ENCODE measurements around the gene PRKCE. TPM values are rescaled to one million over a fixed set of nuclear protein-coding genes. Genes with fewer than 3 reads are reported as not detected.

PRKCE gene
- total RNA-seq, 1 donor from 2014 or later = 34.1 TPM

- DNase-seq (ENCODE audit: low spot score) = no peak
Observed at GRCh38 chr2:45981384-45981930, 330.0 kb downstream of the PRKCE start.

DNA sequence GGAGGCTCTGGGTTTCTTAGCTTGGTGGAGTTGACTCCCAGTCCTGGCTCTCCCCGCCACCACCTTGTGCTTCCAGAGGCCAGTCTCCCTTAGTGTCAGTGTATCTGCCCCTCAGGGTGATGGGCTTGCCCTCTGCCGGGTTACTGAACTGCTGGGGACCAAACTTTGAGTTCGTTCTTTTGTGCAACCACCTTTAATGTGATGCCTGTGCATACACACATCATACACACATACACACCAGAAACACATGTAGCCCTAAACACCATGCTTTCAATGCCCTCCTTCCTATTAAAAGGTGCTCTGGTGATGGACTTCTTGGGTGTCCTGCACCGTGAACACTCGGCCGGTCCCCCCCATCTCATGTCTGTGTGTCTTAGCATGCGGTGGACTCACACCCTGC lies 330.6 kb downstream of the PRKCE start:
- DNase-seq (ENCODE audit: low spot score) = no peak

- DNase-seq (ENCODE audit: low spot score) = no peak
Observed at GRCh38 chr2:45983213-45983612, 331.7 kb downstream of the PRKCE start.

GRCh38 chr2:45984366-45984765 lies 332.9 kb downstream of the PRKCE start:
- DNase-seq (ENCODE audit: low spot score) = no peak

DNA sequence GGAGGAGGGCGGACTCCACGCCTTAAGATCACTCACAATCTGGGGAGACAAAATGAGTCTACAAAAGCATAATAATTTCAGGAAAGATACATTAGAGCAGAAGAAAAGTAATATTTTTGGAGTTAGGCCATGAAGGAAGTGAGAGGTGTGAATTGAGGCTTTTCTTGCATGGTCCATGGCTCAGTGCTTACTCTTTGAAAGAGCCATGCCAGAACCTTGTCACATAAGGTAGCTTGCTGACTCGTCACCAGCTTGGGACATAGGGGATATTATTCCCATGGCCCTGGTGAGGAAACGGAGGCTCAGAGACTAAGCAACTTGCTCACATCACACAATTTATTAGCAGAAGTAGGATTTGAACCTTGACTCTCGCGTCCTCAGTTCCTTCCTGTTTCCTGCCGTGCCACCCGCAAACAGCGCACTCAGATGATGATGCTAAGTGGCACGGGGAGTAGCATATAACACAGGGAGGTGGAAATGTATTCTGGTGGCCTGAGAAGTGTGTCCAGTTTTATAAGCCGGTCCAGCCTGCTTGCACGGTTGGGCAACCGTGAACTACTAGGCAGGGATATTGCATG lies 333.5 kb downstream of the PRKCE start:
- no peak for DNase-seq (ENCODE audit: low spot score)

- no peak for DNase-seq (ENCODE audit: low spot score)
Observed at GRCh38 chr2:45986509-45986908, 335.0 kb downstream of the PRKCE start.

DNA sequence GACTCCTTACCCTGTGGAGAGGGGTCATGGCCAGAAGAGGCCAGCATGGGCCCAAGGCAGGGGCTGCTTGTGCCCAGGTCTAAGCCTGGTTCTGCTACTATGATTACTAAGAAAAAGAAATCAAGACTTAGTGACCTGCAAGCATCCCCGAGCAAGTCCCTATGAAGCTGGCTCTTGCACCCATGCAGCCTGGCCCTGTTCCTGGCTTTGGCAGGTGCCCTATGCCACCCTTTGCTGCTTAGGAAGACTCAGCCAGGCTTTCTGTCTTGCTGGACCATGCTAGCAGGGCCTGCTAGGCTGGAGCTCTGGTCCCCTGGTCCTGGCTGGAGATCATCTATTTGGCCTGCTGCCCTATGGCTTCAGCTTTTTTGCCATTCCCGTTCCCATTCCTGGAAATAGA lies 336.4 kb downstream of the PRKCE start:
- DNase-seq (ENCODE audit: low spot score) = no peak

GRCh38 chr2:45988879-45989278 lies 337.4 kb downstream of the PRKCE start:
- DNase-seq (ENCODE audit: low spot score) = no peak

DNA sequence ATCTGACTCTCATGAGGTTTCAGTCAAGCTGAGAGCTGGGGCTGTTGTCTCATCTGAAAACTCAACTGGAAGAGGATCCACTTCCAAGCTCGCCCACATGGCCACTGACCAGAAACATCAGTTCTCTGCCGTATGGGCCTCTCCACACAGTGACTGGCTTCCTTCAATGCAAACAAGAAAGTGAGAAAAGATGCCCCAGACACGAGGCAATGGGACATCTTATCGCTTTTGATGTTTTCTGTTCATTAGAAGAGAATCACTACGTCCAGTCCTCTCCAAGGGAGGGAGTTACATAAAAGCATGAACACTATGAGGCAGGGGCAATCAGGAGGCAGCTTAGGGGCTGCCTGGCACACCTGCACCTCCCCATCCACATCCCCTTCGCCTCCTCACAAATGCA lies 338.7 kb downstream of the PRKCE start:
- no peak for DNase-seq (ENCODE audit: low spot score)

- DNase-seq (ENCODE audit: low spot score) = no peak
Observed at GRCh38 chr2:45992021-45992740, 340.7 kb downstream of the PRKCE start.

- no peak for DNase-seq (ENCODE audit: low spot score)
Observed at GRCh38 chr2:45992741-45993475, 341.4 kb downstream of the PRKCE start.

- no peak for DNase-seq (ENCODE audit: low spot score)
Observed at GRCh38 chr2:45993476-45993991, 342.1 kb downstream of the PRKCE start.

DNA sequence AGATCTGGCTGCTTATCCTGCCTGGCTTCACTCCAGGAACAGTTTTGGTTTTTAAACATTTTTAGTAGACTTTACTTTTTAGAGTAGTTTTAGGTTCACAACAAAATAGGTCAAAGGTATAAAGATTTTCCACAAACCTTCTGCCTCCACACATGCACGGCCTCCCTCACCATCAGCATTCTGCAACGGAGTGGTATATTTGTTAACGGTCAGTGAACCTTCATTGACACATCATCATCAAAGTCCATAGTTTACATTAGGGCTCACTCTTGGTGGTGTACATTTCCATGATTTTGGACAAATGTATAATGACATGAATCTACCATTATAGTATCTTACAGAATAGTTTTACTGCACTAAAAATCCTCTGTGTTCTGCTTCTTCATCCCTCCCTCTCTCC lies 342.6 kb downstream of the PRKCE start:
- DNase-seq (ENCODE audit: low spot score) = no peak

GRCh38 chr2:46000660-46001059 lies 349.2 kb downstream of the PRKCE start:
- DNase-seq (ENCODE audit: low spot score) = no peak

- DNase-seq (ENCODE audit: low spot score) = no peak
Observed at GRCh38 chr2:46001290-46001689, 349.8 kb downstream of the PRKCE start.

DNA sequence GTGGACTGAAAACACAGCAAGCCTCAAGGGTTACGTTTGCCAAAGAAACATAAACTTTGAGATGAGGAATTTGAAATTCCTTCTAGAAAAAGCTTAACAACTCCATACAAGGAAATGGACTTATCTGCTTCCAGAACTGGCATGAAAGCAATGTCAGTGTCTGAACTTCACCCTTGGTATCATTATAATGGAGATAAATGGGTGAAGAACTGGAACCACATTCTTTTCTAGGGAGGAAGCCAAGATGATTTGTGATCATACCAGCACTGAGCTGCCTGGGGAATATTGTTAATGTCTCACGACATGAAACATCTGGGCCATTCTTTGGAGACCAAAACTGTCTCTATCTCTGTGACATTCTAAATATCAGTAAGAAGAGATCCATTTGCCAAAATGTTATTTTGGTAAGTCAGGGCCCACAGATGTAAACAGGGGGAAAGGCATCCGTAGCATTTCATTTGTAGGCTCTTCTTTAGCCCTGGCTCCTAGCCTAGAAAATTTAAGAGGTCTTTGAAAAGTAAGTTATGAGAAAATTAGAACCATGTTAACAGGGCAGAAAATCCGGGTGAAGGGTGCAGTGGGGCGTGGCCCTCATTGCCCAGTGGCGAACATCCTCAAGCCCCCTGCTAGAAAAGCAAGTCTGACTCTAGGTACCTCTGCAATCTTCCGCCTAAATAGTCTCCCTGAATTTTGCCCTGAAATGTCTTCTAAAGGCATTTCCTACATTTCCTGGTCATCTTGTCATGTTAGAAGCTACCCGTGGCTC lies 350.4 kb downstream of the PRKCE start:
- DNase-seq (ENCODE audit: low spot score) = no peak

DNA sequence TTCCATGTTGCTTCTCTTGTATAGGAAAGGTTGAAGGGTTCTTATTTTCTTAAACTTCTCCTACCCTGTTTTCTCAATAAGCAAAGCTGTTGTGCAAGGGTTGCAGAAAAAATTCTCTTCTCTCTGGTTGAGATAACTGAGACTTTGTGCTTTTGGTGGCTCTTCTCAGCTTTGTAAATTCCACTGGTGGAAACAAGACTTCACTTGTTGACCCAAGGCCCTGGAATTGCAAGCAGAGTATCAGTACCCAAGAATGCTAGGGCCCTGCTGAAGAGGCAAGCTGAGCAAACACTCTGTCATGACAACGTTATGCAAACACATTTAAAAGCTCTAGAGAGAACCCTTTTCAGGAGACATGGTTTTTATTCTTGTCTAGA lies 351.0 kb downstream of the PRKCE start:
- no peak for DNase-seq (ENCODE audit: low spot score)

- DNase-seq (ENCODE audit: low spot score) = no peak
Observed at GRCh38 chr2:46002947-46003346, 351.5 kb downstream of the PRKCE start.

- DNase-seq (ENCODE audit: low spot score) = no peak
Observed at GRCh38 chr2:46003903-46004473, 352.5 kb downstream of the PRKCE start.

DNA sequence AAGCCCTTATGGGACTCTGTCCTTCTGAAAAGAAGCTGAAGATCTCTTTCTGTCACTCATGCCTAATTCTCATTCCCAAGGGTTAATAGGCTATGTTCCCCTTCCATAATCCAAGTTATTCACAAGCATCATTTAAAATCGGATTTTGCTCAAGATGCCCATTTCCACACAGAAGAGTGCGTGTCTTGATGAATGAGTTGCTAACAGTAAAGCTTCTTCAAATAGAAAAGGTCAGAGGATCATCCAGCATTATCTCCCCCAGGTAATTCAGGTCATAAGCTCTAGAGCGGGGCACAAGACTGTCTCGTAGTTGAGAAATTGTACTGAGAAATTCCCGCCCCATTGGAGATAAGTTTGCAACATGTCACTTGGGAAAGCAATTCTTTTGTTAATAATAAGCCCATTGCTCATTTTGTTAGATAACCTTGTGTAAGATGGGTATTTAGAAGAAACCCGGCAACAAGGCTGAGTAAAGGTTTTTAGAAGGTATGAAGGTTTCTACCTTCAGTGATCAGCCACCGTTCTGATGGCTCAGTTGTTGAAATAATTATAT lies 355.1 kb downstream of the PRKCE start:
- no peak for DNase-seq (ENCODE audit: low spot score)

GRCh38 chr2:46007412-46007811 lies 355.9 kb downstream of the PRKCE start:
- no peak for DNase-seq (ENCODE audit: low spot score)

All from mesenteric fat pad (tissue), 1 donor.